PC-9 (cell line): ENCODE data around the gene POLR1G. TPM values are rescaled to one million over a fixed set of nuclear protein-coding genes. Genes with fewer than 3 reads are reported as not detected.
A peak's percentile ranks its signal among the peaks of the same experiment; 100 is the strongest.

ENCODE experiments used
- BruUV-seq: library from RNA; stranded (reverse); fragments of 400-500 nt; replicated peaks from 2 replicates; lab custom pipeline; 2021; lab: Mats Ljungman, UMichigan
- CTCF ChIA-PET: fragments of 300-600 bp; sonication (Branson Sonifier 250); formaldehyde crosslinking; loops from one replicate; lab custom pipeline; 2022; ENCODE audit warnings: antibody characterized with exemption; lab: Charles Lee
- POLR2A ChIA-PET: fragments of 300-600 bp; sonication (Branson Sonifier 250); formaldehyde crosslinking; loops from one replicate; lab custom pipeline; 2022; ENCODE audit warnings: antibody characterized with exemption; ENCODE audit not compliant: unreplicated experiment; lab: Charles Lee
- DNase-seq, 2 experiments: peaks; one replicate each; pipeline versions ENCODE4 v3.0.0 to v3.0.0-alpha.2; 2015 to 2022; ENCODE audit warnings: mixed read lengths in 1 of 2
- H2AFZ ChIP-seq: fragments of 200-600 bp; sonication (generic); 2 replicates; pipeline ENCODE4 v1.8.1; 2017; ENCODE audit warnings: antibody characterized with exemption
- H3F3A ChIP-seq: fragments of 200-600 bp; sonication (generic); 2 replicates; pipeline ENCODE4 v1.8.1; 2017; ENCODE audit warnings: antibody characterized with exemption, mild to moderate bottlenecking, low read depth; ENCODE audit not compliant: insufficient read depth
- H3K27ac ChIP-seq: fragments of 200-600 bp; sonication (generic); 2 replicates; pipeline ENCODE4 v1.6.1; 2016; ENCODE audit warnings: mixed run types
- H3K27me3 ChIP-seq: fragments of 200-600 bp; sonication (generic); 2 replicates; pipeline ENCODE4 v1.6.1; 2016; ENCODE audit warnings: low read depth, mixed run types; ENCODE audit not compliant: insufficient read depth
- H3K36me3 ChIP-seq: fragments of 200-600 bp; sonication (generic); 2 replicates; pipeline ENCODE4 v1.6.1; 2016; ENCODE audit warnings: low read depth, mixed run types
- H3K4me1 ChIP-seq: fragments of 200-600 bp; sonication (generic); replicated peaks from 2 replicates; pipeline ENCODE4 v1.6.1; 2016; ENCODE audit warnings: mixed run types; ENCODE audit not compliant: insufficient read depth
- H3K4me2 ChIP-seq: fragments of 200-600 bp; sonication (generic); 2 replicates; pipeline ENCODE4 v1.6.1; 2017; ENCODE audit warnings: mixed run types
- H3K4me3 ChIP-seq: fragments of 200-600 bp; sonication (generic); 2 replicates; pipeline ENCODE4 v1.6.1; 2016; ENCODE audit warnings: mixed run types
- H3K79me2 ChIP-seq: fragments of 200-600 bp; sonication (generic); 2 replicates; pipeline ENCODE4 v1.6.1; 2017; ENCODE audit warnings: low read depth, mixed run types
- H3K9me2 ChIP-seq: fragments of 200-600 bp; sonication (generic); 2 replicates; pipeline ENCODE4 v1.8.1; 2017; ENCODE audit warnings: mild to moderate bottlenecking; ENCODE audit not compliant: insufficient read depth
- H3K9me3 ChIP-seq: fragments of 200-600 bp; sonication (generic); 2 replicates; pipeline ENCODE4 v1.8.1; 2016; ENCODE audit warnings: low read depth; ENCODE audit not compliant: insufficient read depth
- H4K20me1 ChIP-seq: fragments of 200-600 bp; sonication (generic); 2 replicates; pipeline ENCODE4 v1.8.1; 2017; ENCODE audit not compliant: insufficient read depth
- CTCF ChIP-seq: fragments of 200-600 bp; sonication (generic); conservative IDR thresholded peaks from 2 replicates; pipeline ENCODE4 v1.6.1; 2017; ENCODE audit warnings: mixed run types, antibody characterized with exemption, mild to moderate bottlenecking, moderate library complexity
- EZH2 ChIP-seq: fragments of 200-600 bp; sonication (generic); IDR thresholded peaks from 2 replicates; pipeline ENCODE4 v1.8.0; 2017; ENCODE audit warnings: antibody characterized with exemption, low read depth
- intact Hi-C: fragments of 100-400 bp; cut with micrococcal nuclease; formaldehyde crosslinking; loops from one replicate; pipeline ENCODE4 v1.10.0; 2022; ENCODE audit not compliant: unreplicated experiment
- total RNA-seq: library from RNA; stranded (reverse); gene quantifications from 2 replicates; pipeline ENCODE4 v1.2.3, GENCODE V29; 2021

Gene POLR1G
- total RNA-seq, 1 experiment from 2014 or later: 11.5 TPM

GRCh38 chr19:45403272-45403671 is 3.2 kb upstream of the POLR1G start:
- CTCF ChIA-PET: no interaction called here
- TF ChIP-seq CTCF (no peak), EZH2 (no peak)
- intact Hi-C loops: loop anchor here (10.0 kb wide), 1 partner anchor 308 kb away; the partner anchor contains the start of gene PPP1R37

GRCh38 chr19:45403781-45404556 is 2.5 kb upstream of the POLR1G start:
- no peaks in the 10 kb centered on the region for H3K9me2 ChIP-seq
- no peaks in the 10 kb centered on the region for H3K27me3 ChIP-seq
- BruUV-seq: no TSS peak
- intact Hi-C loops: loop anchor here (10.0 kb wide), 1 partner anchor 309 kb away; the partner anchor contains the start of gene PPP1R37
- H3K4me3 ChIP-seq: peak overlapping the region; percentile 95
- H3K79me2 ChIP-seq: peaks cover 67% of the 10 kb centered on the region
- peak; percentile 72 to 82 for DNase-seq
- peaks cover 18% of the 10 kb centered on the region for H4K20me1 ChIP-seq
- ChIA-PET CTCF (interaction anchor here (0.8 to 1.0 kb wide), 2 partner anchors 75 to 273 kb away, joined by 3 read pairs; no protein-coding TSS in a partner anchor), POLR2A (interaction anchor here (0.6 to 0.8 kb wide), 4 partner anchors 19 to 1463 kb away, joined by 3 to 8 read pairs (median 5); no protein-coding TSS in a partner anchor)
- peak overlapping the region; percentile 86 for H3K4me2 ChIP-seq
- peaks cover 24% of the 10 kb centered on the region for H3K4me1 ChIP-seq
- H3K9me3 ChIP-seq: no peaks in the 10 kb centered on the region
- H3K36me3 ChIP-seq: peaks cover 3% of the 10 kb centered on the region; the same call in 1 of the 2 replicates
- TF ChIP-seq EZH2 (no peak), CTCF (peak; percentile 89)
- H2AFZ ChIP-seq: peak overlapping the region; percentile 84
- H3F3A ChIP-seq: peaks cover 19% of the 10 kb centered on the region; the same call in 1 of the 2 replicates
- H3K27ac ChIP-seq: peak overlapping the region; percentile 91

More at GRCh38 chr19:45403272-45403671, 3.2 kb upstream of the POLR1G start:
- Histone ChIP-seq H3K9me3 (no peaks in the 10 kb centered on the region), H3K36me3 (no peaks in the 10 kb centered on the region; the same call in 1 of the 2 replicates), H3K9me2 (no peaks in the 10 kb centered on the region), H3K79me2 (peaks cover 65% of the 10 kb centered on the region), H3K27me3 (no peaks in the 10 kb centered on the region), H3F3A (peaks cover 19% of the 10 kb centered on the region; the same call in 1 of the 2 replicates), H3K4me1 (peaks cover 24% of the 10 kb centered on the region), H3K4me2 (peak overlapping the region; percentile 86), H4K20me1 (peaks cover 24% of the 10 kb centered on the region), H3K4me3 (peak overlapping the region; percentile 95; the same call in 1 of the 2 replicates), H3K27ac (no peak overlapping the region), H2AFZ (no peak overlapping the region)
- POLR2A ChIA-PET: interaction anchor here (0.8 kb wide), 1 partner anchor 20 kb away, joined by 6 read pairs; no protein-coding TSS in a partner anchor
- BruUV-seq: no TSS peak
- no peak for DNase-seq
